Sigmoid colon (tissue), 4 donors: ENCODE data around the gene FLNB.

Source experiments
- CTCF ChIP-seq, 4 experiments: fragments of 450-650 bp in 3 of 4; fragments of 200-600 bp in 1 of 4; IDR thresholded peaks; one replicate each; pipeline ENCODE4 v1.5.1; 2016 to 2019; ENCODE audit warnings: antibody characterized with exemption in 4 of 4, mild to moderate bottlenecking in 3 of 4, moderate library complexity in 2 of 4
- EP300 ChIP-seq, 4 donors: sonication (generic); formaldehyde crosslinking; IDR thresholded peaks; one replicate each; pipeline ENCODE4 v1.6.1; 2017; ENCODE audit warnings: antibody characterized with exemption in 4 of 4
- POLR2A ChIP-seq, 2 donors: fragments of 450-650 bp; IDR thresholded peaks; one replicate each; pipeline ENCODE4 v1.6.1; 2016; ENCODE audit warnings: antibody characterized with exemption in 2 of 2, mild to moderate bottlenecking in 2 of 2, moderate library complexity in 2 of 2
- POLR2AphosphoS5 ChIP-seq, 4 donors: sonication (generic); formaldehyde crosslinking; IDR thresholded peaks; one replicate each; pipeline ENCODE4 v1.6.1; 2017; ENCODE audit warnings: antibody characterized with exemption in 4 of 4

- TF ChIP-seq CTCF (IDR thresholded peaks at IDR 0.05) (no peak), POLR2A (IDR thresholded peaks at IDR 0.05) (no peak), EP300 (IDR thresholded peaks at IDR 0.05) (no peak), POLR2AphosphoS5 (IDR thresholded peaks at IDR 0.05) (no peak)
These were observed 156.1 kb downstream of the FLNB start for GRCh38 chr3:58164199-58164879.
